Heart left ventricle (tissue), 13 donors: ENCODE results near the gene YY1AP1.
"Not testable (repeated sequence)": the region's sequence is repeated elsewhere in the genome, so short reads cannot be mapped to it uniquely, and the experiment has no call there.

Experiments
- POLR2A ChIP-seq, 2 donors: fragments of 450-650 bp; IDR thresholded peaks; one replicate each; pipeline ENCODE4 v1.6.1; 2017; ENCODE audit warnings: antibody characterized with exemption in 2 of 2, mild to moderate bottlenecking in 2 of 2, moderate library complexity in 2 of 2
- TF ChIP-seq, protein P1 (sequence below), 12 donors: fragments of 200-600 bp; sonication (generic) in 4 of 12; IDR thresholded peaks; one replicate each; pipeline versions ENCODE4 v1.5.0 to v1.8.0; 2018 to 2022; ENCODE audit warnings: antibody characterized with exemption in 12 of 12, mild to moderate bottlenecking in 5 of 12
- donor health status: ischemic (EF 13 %, LVEDD 7.1; RV severe dilation, severe dysfunction).
- donor health status: DM: no; HTN: yes; CAD: no.
- donor health status: DM: no; HTN: no; CAD: no.
- donor health status: ischemic (EF 25% LVEDD 6.9; RV normal size, moderate dysfunction).
- donor health status: ischemic (EF 25% LVEDD 5.7; RV mildly dilated, moderate dysfunction).
- donor health status: ischemic (EF 35%, LVEDD 5.7; RV mildly dilated, moderate dysfunction).
- donor health status: nonischemic (EF 11% LVEDD 7.7; RV severe dilation, severe dysfunction).
- donor health status: DM: yes; HTN: yes; CAD: no.
- donor health status: PGD.
- donor health status: ischemic (EF 29% LVEDD 5.4; RV normal size, mild dysfunction).
- donor health status: nonischemic (EF 23%, LVEDD 6.1; RV moderate dilation, normal function).

DNA sequence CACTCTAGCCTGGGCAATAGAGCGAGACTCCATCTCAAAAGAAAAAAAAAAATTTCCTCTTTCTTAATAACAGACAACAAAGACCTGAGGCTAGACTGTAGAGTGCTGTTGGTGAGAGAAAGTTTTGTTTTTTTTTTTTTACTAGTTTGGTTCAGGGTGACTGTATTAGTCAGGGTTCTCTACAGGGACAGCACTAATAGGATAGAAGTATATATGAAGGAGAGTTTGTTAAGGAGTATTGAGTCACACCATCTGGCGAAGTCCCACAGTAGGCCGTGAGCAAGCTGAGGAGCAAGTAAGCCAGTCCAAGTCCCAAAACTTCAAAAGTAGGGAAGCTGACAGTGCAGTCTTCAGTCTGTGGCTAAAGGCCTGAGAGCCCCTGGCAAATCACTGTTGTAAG, 22.9 kb upstream of the YY1AP1 start:
- TF ChIP-seq POLR2A (IDR thresholded peaks at IDR 0.05) = not testable (repeated sequence)
- TF ChIP-seq, protein P1, sequence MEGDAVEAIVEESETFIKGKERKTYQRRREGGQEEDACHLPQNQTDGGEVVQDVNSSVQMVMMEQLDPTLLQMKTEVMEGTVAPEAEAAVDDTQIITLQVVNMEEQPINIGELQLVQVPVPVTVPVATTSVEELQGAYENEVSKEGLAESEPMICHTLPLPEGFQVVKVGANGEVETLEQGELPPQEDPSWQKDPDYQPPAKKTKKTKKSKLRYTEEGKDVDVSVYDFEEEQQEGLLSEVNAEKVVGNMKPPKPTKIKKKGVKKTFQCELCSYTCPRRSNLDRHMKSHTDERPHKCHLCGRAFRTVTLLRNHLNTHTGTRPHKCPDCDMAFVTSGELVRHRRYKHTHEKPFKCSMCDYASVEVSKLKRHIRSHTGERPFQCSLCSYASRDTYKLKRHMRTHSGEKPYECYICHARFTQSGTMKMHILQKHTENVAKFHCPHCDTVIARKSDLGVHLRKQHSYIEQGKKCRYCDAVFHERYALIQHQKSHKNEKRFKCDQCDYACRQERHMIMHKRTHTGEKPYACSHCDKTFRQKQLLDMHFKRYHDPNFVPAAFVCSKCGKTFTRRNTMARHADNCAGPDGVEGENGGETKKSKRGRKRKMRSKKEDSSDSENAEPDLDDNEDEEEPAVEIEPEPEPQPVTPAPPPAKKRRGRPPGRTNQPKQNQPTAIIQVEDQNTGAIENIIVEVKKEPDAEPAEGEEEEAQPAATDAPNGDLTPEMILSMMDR (IDR thresholded peaks at IDR 0.05) = not testable (repeated sequence)
